Stimulated activated CD4-positive, alpha-beta T cell treated with anti-CD3 and anti-CD28 coated beads, Interleukin-1b, Interleukin-23, amount 100 ng/mL, for 48 hours (primary cell): ENCODE results near the gene NFIC.

Experiments used
- DNase-seq: peaks from one replicate; pipeline ENCODE4 v3.0.0-alpha.2; 2020

Gene NFIC

GRCh38 chr19:3359919-3360420 lies 6.4 kb upstream of the NFIC start:
- no peak for DNase-seq

GRCh38 chr19:3360421-3361383 lies 5.7 kb upstream of the NFIC start:
- DNase-seq, result peak; percentile 66

GRCh38 chr19:3361384-3362216 lies 4.8 kb upstream of the NFIC start:
- DNase-seq, result no peak

- no peak for DNase-seq
Observed at GRCh38 chr19:3362217-3362906, 4.0 kb upstream of the NFIC start.

- DNase-seq, result no peak
Observed at GRCh38 chr19:3363841-3364500, 2.4 kb upstream of the NFIC start.

- no peak for DNase-seq
Observed at GRCh38 chr19:3364501-3364858, 1.9 kb upstream of the NFIC start.

- no peak for DNase-seq
Observed at GRCh38 chr19:3365093-3365835, 1.1 kb upstream of the NFIC start.

GRCh38 chr19:3366753-3367627 lies 607 bp downstream of the NFIC start:
- DNase-seq, result no peak

- DNase-seq, result no peak
Observed at GRCh38 chr19:3367628-3368440, 1.5 kb downstream of the NFIC start.

- DNase-seq, result no peak
Observed at GRCh38 chr19:3368441-3368795, 2.0 kb downstream of the NFIC start.

- DNase-seq, result no peak
Observed at GRCh38 chr19:3368848-3369336, 2.5 kb downstream of the NFIC start.

GRCh38 chr19:3369337-3370213 lies 3.2 kb downstream of the NFIC start:
- DNase-seq, result no peak

- DNase-seq, result no peak
Observed at GRCh38 chr19:3370214-3370720, 3.9 kb downstream of the NFIC start.

GRCh38 chr19:3370728-3371591 lies 4.6 kb downstream of the NFIC start:
- DNase-seq, result no peak

GRCh38 chr19:3372413-3372812 lies 6.0 kb downstream of the NFIC start:
- no peak for DNase-seq

- no peak for DNase-seq
Observed at GRCh38 chr19:3373971-3374368, 7.6 kb downstream of the NFIC start.

- DNase-seq, result no peak
Observed at GRCh38 chr19:3374369-3375112, 8.2 kb downstream of the NFIC start.
